Hepatocyte (in vitro differentiated cells): Measurements from ENCODE around the gene ATF7IP. TPM values are rescaled to one million over a fixed set of nuclear protein-coding genes. Genes with fewer than 3 reads are reported as not detected.

Source experiments
- DNase-seq: peaks from one replicate; pipeline ENCODE4 v3.0.0-alpha.2; 2016; ENCODE audit warnings: low spot score
- H2AFZ ChIP-seq: fragments of 200-600 bp; sonication (generic); 2 replicates; pipeline ENCODE4 v1.6.0; 2016; ENCODE audit warnings: antibody characterized with exemption, mild to moderate bottlenecking
- H3K27ac ChIP-seq: fragments of 200-600 bp; sonication (generic); 2 replicates; pipeline ENCODE4 v1.5.1; 2016; ENCODE audit warnings: mild to moderate bottlenecking
- H3K27me3 ChIP-seq: fragments of 200-600 bp; sonication (generic); 2 replicates; pipeline ENCODE4 v1.6.1; 2016
- H3K36me3 ChIP-seq: fragments of 200-600 bp; sonication (generic); replicated peaks from 2 replicates; pipeline ENCODE4 v1.5.1; 2016; ENCODE audit warnings: low read depth; ENCODE audit not compliant: insufficient read depth
- H3K4me1 ChIP-seq: fragments of 200-600 bp; sonication (generic); 2 replicates; pipeline ENCODE4 v1.5.1; 2016; ENCODE audit warnings: mild to moderate bottlenecking, moderate library complexity; ENCODE audit not compliant: insufficient read depth
- H3K4me2 ChIP-seq: fragments of 200-600 bp; sonication (generic); 2 replicates; pipeline ENCODE4 v1.6.0; 2016
- H3K4me3 ChIP-seq: fragments of 200-600 bp; sonication (generic); 2 replicates; pipeline ENCODE4 v1.5.1; 2016; ENCODE audit warnings: mild to moderate bottlenecking
- H3K79me2 ChIP-seq: fragments of 200-600 bp; sonication (generic); 2 replicates; pipeline ENCODE4 v1.6.0; 2017; ENCODE audit warnings: mild to moderate bottlenecking
- H3K9me2 ChIP-seq: fragments of 200-600 bp; sonication (generic); replicated peaks from 2 replicates; pipeline ENCODE4 v1.6.0; 2017; ENCODE audit warnings: mild to moderate bottlenecking; ENCODE audit not compliant: insufficient read depth
- H3K9me3 ChIP-seq: fragments of 200-600 bp; sonication (generic); 2 replicates; pipeline ENCODE4 v1.5.1; 2016; ENCODE audit warnings: low read depth, mild to moderate bottlenecking
- H4K20me1 ChIP-seq: fragments of 200-600 bp; sonication (generic); 2 replicates; pipeline ENCODE4 v1.6.0; 2016; ENCODE audit warnings: mild to moderate bottlenecking; ENCODE audit not compliant: insufficient read depth, poor library complexity, severe bottlenecking
- CTCF ChIP-seq: fragments of 200-600 bp; sonication (generic); IDR thresholded peaks from 2 replicates; pipeline ENCODE4 v1.5.1; 2016; ENCODE audit warnings: antibody characterized with exemption, mild to moderate bottlenecking; ENCODE audit not compliant: poor library complexity
- EZH2 ChIP-seq: fragments of 200-600 bp; sonication (generic); IDR thresholded peaks from 2 replicates; pipeline ENCODE4 v1.6.1; 2016; ENCODE audit warnings: antibody characterized with exemption, mild to moderate bottlenecking, borderline replicate concordance
- EZH2phosphoT487 ChIP-seq: fragments of 200-600 bp; sonication (generic); IDR thresholded peaks from one replicate; pipeline ENCODE4 v1.6.1; 2018; ENCODE audit warnings: antibody characterized with exemption, mild to moderate bottlenecking, low read depth, moderate library complexity; ENCODE audit not compliant: unreplicated experiment, severe bottlenecking
- WGBS: methylation state at CpG from one replicate; pipeline ENCODE4 v1.1.6; 2016; ENCODE audit warnings: low lambda C conversion rate; ENCODE audit errors: missing lambda C conversion rate; 5-methylcytosine and 5-hydroxymethylcytosine counted together
- polyA plus RNA-seq: library from polyadenylated mRNA; unstranded; fragments of >200 nt; fragmentation: Nextera tagmentation; extraction: Ambion mirVana; gene quantifications from 2 replicates; pipeline ENCODE4 v1.2.1, GENCODE V29; 2016
- total RNA-seq: library from RNA; depleted of rRNA; stranded (reverse); fragments of >200 nt; gene quantifications from 2 replicates; pipeline ENCODE4 v1.2.3, GENCODE V29; 2014

ATF7IP gene
- total and polyA plus RNA-seq, 2 experiments from 2014 or later: 24.8 to 52.5 TPM

GRCh38 chr12:14537088-14537487, 171.6 kb downstream of the ATF7IP start:
- no peaks in the 10 kb centered on the region for H3K36me3 ChIP-seq
- H3K4me2 ChIP-seq: no peak overlapping the region
- H3K27me3 ChIP-seq: no peaks in the 10 kb centered on the region
- H3K9me2 ChIP-seq: no peaks in the 10 kb centered on the region
- no peaks in the 10 kb centered on the region for H4K20me1 ChIP-seq
- TF ChIP-seq EZH2 (no peak), CTCF (no peak), EZH2phosphoT487 (no peak)
- DNase-seq: no peak
- no peaks in the 10 kb centered on the region for H3K9me3 ChIP-seq
- H3K27ac ChIP-seq: no peak overlapping the region
- no peaks in the 10 kb centered on the region for H3K4me1 ChIP-seq
- H2AFZ ChIP-seq: no peak overlapping the region
- no peak overlapping the region for H3K4me3 ChIP-seq
- no peaks in the 10 kb centered on the region for H3K79me2 ChIP-seq
- WGBS: 92% methylated on average over 5 of the region's 5 CpGs

- H3K36me3 ChIP-seq: no peaks in the 10 kb centered on the region
- TF ChIP-seq CTCF: no peak
- TF ChIP-seq EZH2phosphoT487: no peak
- TF ChIP-seq EZH2: no peak
- H3K9me3 ChIP-seq: no peaks in the 10 kb centered on the region
- no peaks in the 10 kb centered on the region for H4K20me1 ChIP-seq
- no peaks in the 10 kb centered on the region for H3K79me2 ChIP-seq
- H3K27ac ChIP-seq: no peak overlapping the region
- H3K4me3 ChIP-seq: no peak overlapping the region
- WGBS: 80% methylated on average over 4 of the region's 4 CpGs
- H3K4me2 ChIP-seq: no peak overlapping the region
- H3K4me1 ChIP-seq: no peaks in the 10 kb centered on the region
- H2AFZ ChIP-seq: no peak overlapping the region
- no peak for DNase-seq
- H3K9me2 ChIP-seq: no peaks in the 10 kb centered on the region
- H3K27me3 ChIP-seq: no peaks in the 10 kb centered on the region
These were observed 175.4 kb downstream of the ATF7IP start for GRCh38 chr12:14540801-14541462.

GRCh38 chr12:14545144-14546124, 180.0 kb downstream of the ATF7IP start:
- no peaks in the 10 kb centered on the region for H3K79me2 ChIP-seq
- H3K9me3 ChIP-seq: no peaks in the 10 kb centered on the region
- no peak overlapping the region for H2AFZ ChIP-seq
- TF ChIP-seq EZH2 (no peak), CTCF (no peak), EZH2phosphoT487 (no peak)
- H3K4me1 ChIP-seq: no peaks in the 10 kb centered on the region
- H3K9me2 ChIP-seq: no peaks in the 10 kb centered on the region
- 85% methylated on average over 7 of the region's 7 CpGs for WGBS
- DNase-seq: no peak
- H3K4me3 ChIP-seq: no peak overlapping the region
- no peak overlapping the region for H3K27ac ChIP-seq
- no peaks in the 10 kb centered on the region for H3K36me3 ChIP-seq
- H3K4me2 ChIP-seq: no peak overlapping the region
- no peaks in the 10 kb centered on the region for H3K27me3 ChIP-seq
- H4K20me1 ChIP-seq: no peaks in the 10 kb centered on the region
